ENCODE results near the gene B4GALT5. TPM values are rescaled to one million over a fixed set of nuclear protein-coding genes. Genes with fewer than 3 reads are reported as not detected.

Gene B4GALT5
- total RNA-seq, 1 experiment from 2014 or later: 65.0 TPM

- ChIA-PET POLR2A (no interaction called here), CTCF (no interaction called here)
- H3K4me3 ChIP-seq (ENCODE audit: low read depth, low read length): no peak overlapping the region
- TF ChIP-seq CTCF (IDR thresholded peaks at IDR 0.05; ENCODE audit: insufficient read depth in 1 of 2, low read depth in 1 of 2, low read length in 1 of 2, severe bottlenecking in 1 of 2, unreplicated experiment in 1 of 2): no peak
- BruUV-seq (replicated peaks): no TSS peak
- peaks cover 46% of the 10 kb centered on the region for H3K36me3 Mint-ChIP-seq (ENCODE audit: insufficient read depth, unreplicated experiment)
- H3K4me1 Mint-ChIP-seq (ENCODE audit: low read depth, unreplicated experiment): peaks cover 70% of the 10 kb centered on the region
- H3K4me3 Mint-ChIP-seq (ENCODE audit: unreplicated experiment): no peak overlapping the region
- peak in 1 of 2 experiments; percentile 32 for DNase-seq
- H3K27ac Mint-ChIP-seq (ENCODE audit: unreplicated experiment): peak overlapping the region; percentile 53
- intact Hi-C loops (cut with micrococcal nuclease; ENCODE audit: unreplicated experiment): no loop called here
- H3K27me3 Mint-ChIP-seq (ENCODE audit: insufficient read depth, unreplicated experiment): no peaks in the 10 kb centered on the region
- H3K9me3 Mint-ChIP-seq (ENCODE audit: unreplicated experiment): no peaks in the 10 kb centered on the region
- H3K9me3 ChIP-seq: no peaks in the 10 kb centered on the region
- H3K4me1 ChIP-seq: peaks cover 71% of the 10 kb centered on the region
- no peaks in the 10 kb centered on the region for H3K27me3 ChIP-seq (replicated peaks; ENCODE audit: control insufficient read depth, insufficient read depth, low read length)
- H3K36me3 ChIP-seq (ENCODE audit: control insufficient read depth, insufficient read depth, low read length): no peaks in the 10 kb centered on the region
Observed at GRCh38 chr20:49687595-49688567, 25.8 kb downstream of the B4GALT5 start.

DNA sequence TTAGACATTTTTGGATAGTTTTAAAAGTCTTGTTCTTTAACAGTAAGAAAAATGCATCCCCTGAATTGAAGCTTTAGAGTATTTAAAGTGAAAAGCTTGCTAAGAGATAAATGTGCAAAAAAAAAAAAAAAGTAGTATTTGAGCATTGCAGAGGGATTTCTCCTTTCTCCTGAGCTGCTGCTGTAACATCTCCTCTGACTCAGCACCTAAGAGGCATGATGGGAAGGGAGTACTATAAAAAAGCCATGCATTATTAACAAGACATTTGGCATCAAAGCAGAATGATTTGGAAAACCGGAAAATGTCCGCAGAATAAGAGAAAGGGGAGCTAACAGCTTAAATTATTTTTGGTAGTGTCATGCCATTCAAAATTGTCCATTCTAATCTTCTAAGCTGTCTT lies 27.9 kb downstream of the B4GALT5 start:
- DNase-seq: no peak
- Mint-ChIP-seq H3K36me3 (ENCODE audit: insufficient read depth, unreplicated experiment) (peaks cover 61% of the 10 kb centered on the region), H3K27me3 (ENCODE audit: insufficient read depth, unreplicated experiment) (no peaks in the 10 kb centered on the region), H3K9me3 (ENCODE audit: unreplicated experiment) (no peaks in the 10 kb centered on the region), H3K4me3 (ENCODE audit: unreplicated experiment) (no peak overlapping the region), H3K4me1 (ENCODE audit: low read depth, unreplicated experiment) (peaks cover 72% of the 10 kb centered on the region), H3K27ac (ENCODE audit: unreplicated experiment) (no peak overlapping the region)
- Histone ChIP-seq H3K4me3 (ENCODE audit: low read depth, low read length) (no peak overlapping the region), H3K27me3 (replicated peaks; ENCODE audit: control insufficient read depth, insufficient read depth, low read length) (no peaks in the 10 kb centered on the region), H3K4me1 (peaks cover 73% of the 10 kb centered on the region), H3K36me3 (ENCODE audit: control insufficient read depth, insufficient read depth, low read length) (no peaks in the 10 kb centered on the region), H3K9me3 (no peaks in the 10 kb centered on the region)
- ChIA-PET CTCF (interaction anchor here (0.7 to 1.4 kb wide), 3 partner anchors 10 to 144 kb away, joined by 3 read pairs; no protein-coding TSS in a partner anchor), POLR2A (interaction anchor here (0.6 kb wide), 1 partner anchor 105 kb away, joined by 6 read pairs; no protein-coding TSS in a partner anchor)
- BruUV-seq (replicated peaks): no TSS peak
- intact Hi-C loops (cut with micrococcal nuclease; ENCODE audit: unreplicated experiment): no loop called here
- TF ChIP-seq CTCF (IDR thresholded peaks at IDR 0.05; ENCODE audit: insufficient read depth in 1 of 2, low read depth in 1 of 2, low read length in 1 of 2, severe bottlenecking in 1 of 2, unreplicated experiment in 1 of 2): no peak

DNA sequence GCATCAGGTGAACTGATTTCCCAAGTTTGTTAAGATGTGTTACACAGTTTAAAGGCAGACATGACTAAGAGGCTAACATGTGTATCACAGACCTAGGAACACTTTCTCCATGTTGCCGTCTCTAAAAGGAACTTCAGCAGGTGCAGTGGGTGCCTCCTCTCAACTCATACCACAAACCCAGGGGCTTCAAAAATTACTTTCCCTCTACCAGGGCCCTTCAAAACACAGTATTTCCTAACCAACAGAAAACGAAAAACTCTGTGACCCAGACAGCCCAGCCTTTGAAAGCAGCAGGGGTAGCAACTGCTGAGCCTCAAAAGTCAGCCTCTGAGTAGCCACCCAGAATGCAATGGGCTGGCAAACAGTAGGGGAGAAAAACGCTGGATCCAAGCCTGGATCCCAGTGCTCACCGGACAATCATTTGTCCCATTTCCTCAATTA lies 28.5 kb downstream of the B4GALT5 start:
- POLR2A ChIA-PET: no interaction called here
- Histone ChIP-seq H3K4me1 (peaks cover 75% of the 10 kb centered on the region), H3K36me3 (ENCODE audit: control insufficient read depth, insufficient read depth, low read length) (no peaks in the 10 kb centered on the region), H3K27me3 (replicated peaks; ENCODE audit: control insufficient read depth, insufficient read depth, low read length) (no peaks in the 10 kb centered on the region), H3K9me3 (no peaks in the 10 kb centered on the region), H3K4me3 (ENCODE audit: low read depth, low read length) (no peak overlapping the region)
- H3K27ac Mint-ChIP-seq (ENCODE audit: unreplicated experiment): peak overlapping the region; percentile 33
- intact Hi-C loops (cut with micrococcal nuclease; ENCODE audit: unreplicated experiment): no loop called here
- CTCF ChIA-PET: interaction anchor here (0.7 to 1.4 kb wide), 4 partner anchors 10 to 144 kb away, joined by 3 to 4 read pairs (median 4); no protein-coding TSS in a partner anchor
- no TSS peak for BruUV-seq (replicated peaks)
- no peak for TF ChIP-seq CTCF (IDR thresholded peaks at IDR 0.05; ENCODE audit: insufficient read depth in 1 of 2, low read depth in 1 of 2, low read length in 1 of 2, severe bottlenecking in 1 of 2, unreplicated experiment in 1 of 2)
- no peaks in the 10 kb centered on the region for H3K27me3 Mint-ChIP-seq (ENCODE audit: insufficient read depth, unreplicated experiment)
- DNase-seq: no peak
- peaks cover 76% of the 10 kb centered on the region for H3K4me1 Mint-ChIP-seq (ENCODE audit: low read depth, unreplicated experiment)
- H3K36me3 Mint-ChIP-seq (ENCODE audit: insufficient read depth, unreplicated experiment): peaks cover 61% of the 10 kb centered on the region
- H3K9me3 Mint-ChIP-seq (ENCODE audit: unreplicated experiment): no peaks in the 10 kb centered on the region
- no peak overlapping the region for H3K4me3 Mint-ChIP-seq (ENCODE audit: unreplicated experiment)

All from Caco-2 (cell line).